Mucosa of descending colon (tissue), 3 donors: ENCODE measurements around the gene PBX1. TPM values are rescaled to one million over a fixed set of nuclear protein-coding genes. Genes with fewer than 3 reads are reported as not detected.

ENCODE experiments used
- ATAC-seq: fragments of 200-7000 bp; cut with Tn5 transposase; one replicate; pipeline ENCODE4 v1.9.1; 2020; ENCODE audit warnings: mild to moderate bottlenecking, moderate library complexity
- DNase-seq, 3 donors: peaks; one replicate each; pipeline ENCODE4 v3.0.0-alpha.2; 2020
- H3K36me3 ChIP-seq: fragments of 200-600 bp; one replicate; pipeline ENCODE4 v1.8.0; 2021; ENCODE audit warnings: low read depth, mild to moderate bottlenecking
- H3K4me1 ChIP-seq: fragments of 200-600 bp; one replicate; pipeline ENCODE4 v1.8.0; 2021; ENCODE audit warnings: low read depth, mild to moderate bottlenecking
- H3K4me3 ChIP-seq: fragments of 200-600 bp; one replicate; pipeline ENCODE4 v1.8.0; 2021; ENCODE audit warnings: mild to moderate bottlenecking
- H3K9me3 ChIP-seq: fragments of 200-600 bp; one replicate; pipeline ENCODE4 v1.8.0; 2021; ENCODE audit warnings: mild to moderate bottlenecking
- CTCF ChIP-seq: fragments of 200-600 bp; IDR thresholded peaks from one replicate; pipeline ENCODE4 v1.8.0; 2022; ENCODE audit warnings: antibody characterized with exemption, mild to moderate bottlenecking
- intact Hi-C, 2 donors: fragments of 100-400 bp; cut with DNase I in 1 of 2; cut with micrococcal nuclease in 1 of 2; formaldehyde crosslinking; loops; one replicate each; pipeline versions ENCODE4 v1.11.0 to v1.11.1; 2022; cut with DNase I, micrococcal nuclease
- total RNA-seq, 3 donors: library from RNA; stranded (reverse); fragmentation: NEBNext Ultra II Directional in 2 of 3; extraction: Animal tissue kit (Norgen Biotek cat#: 25700) in 2 of 3; gene quantifications; one replicate each; pipeline versions ENCODE4 v1.2.1 to v1.2.4, GENCODE V29; 2021 to 2023
- donor health status: DM: no; HTN: no; CAD: no; lungs with moderate emphysema.
- donor health status: DM: no; HTN: no; CAD: no.
- donor health status: DM: no; HTN: yes; CAD: no.

Gene PBX1
- total RNA-seq, 3 donors from 2014 or later: 52.6 to 182 (median 82.8) TPM

DNA sequence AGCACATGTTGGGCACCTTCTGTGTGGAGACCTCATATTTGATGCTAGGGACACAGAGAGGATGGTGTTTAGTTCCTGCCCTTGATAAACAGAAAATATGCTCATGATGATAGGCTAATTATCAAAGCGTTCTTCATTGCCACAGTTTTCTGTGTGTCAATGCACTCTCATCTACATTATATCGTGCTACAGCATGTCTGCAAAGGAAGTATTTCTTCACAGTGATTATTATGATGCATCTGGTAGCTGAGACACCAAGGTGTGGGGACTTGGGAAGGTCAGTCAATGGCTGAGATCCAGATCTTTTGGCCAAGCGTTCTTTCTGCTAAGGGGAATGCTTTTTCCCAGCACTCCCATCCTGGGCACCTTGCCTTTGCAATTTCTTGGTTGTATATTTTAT is 321.2 kb downstream of the PBX1 start:
- H3K9me3 ChIP-seq: no peaks in the 10 kb centered on the region
- no peak overlapping the region for H3K4me3 ChIP-seq
- no peak for ATAC-seq
- no peaks in the 10 kb centered on the region for H3K36me3 ChIP-seq
- no peaks in the 10 kb centered on the region for H3K4me1 ChIP-seq
- TF ChIP-seq CTCF: no peak
- DNase-seq: no peak
- intact Hi-C loops: no loop called here

DNA sequence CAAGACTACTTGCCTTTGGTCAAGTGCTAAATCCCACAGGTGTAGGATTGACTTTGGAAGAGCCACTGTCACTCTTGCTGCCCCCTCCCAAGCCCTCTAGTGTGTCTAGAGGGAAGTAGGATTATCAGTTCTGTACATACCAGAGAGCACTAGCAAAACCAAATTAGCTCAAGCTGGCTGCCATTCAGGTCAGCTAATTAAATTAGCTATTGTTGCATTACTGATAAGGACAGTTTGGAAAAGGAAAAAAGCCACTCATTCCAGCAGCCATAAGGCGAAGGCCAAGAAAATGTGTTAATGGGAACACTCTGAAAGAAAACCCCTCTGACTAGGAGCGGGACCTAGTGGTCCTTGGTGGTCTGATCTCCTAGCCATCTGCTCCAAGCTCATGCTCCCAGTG is 321.7 kb downstream of the PBX1 start:
- ATAC-seq: no peak
- no peak overlapping the region for H3K4me3 ChIP-seq
- H3K4me1 ChIP-seq: no peaks in the 10 kb centered on the region
- intact Hi-C loops: no loop called here
- no peaks in the 10 kb centered on the region for H3K9me3 ChIP-seq
- DNase-seq: no peak
- H3K36me3 ChIP-seq: no peaks in the 10 kb centered on the region
- TF ChIP-seq CTCF: no peak

DNA sequence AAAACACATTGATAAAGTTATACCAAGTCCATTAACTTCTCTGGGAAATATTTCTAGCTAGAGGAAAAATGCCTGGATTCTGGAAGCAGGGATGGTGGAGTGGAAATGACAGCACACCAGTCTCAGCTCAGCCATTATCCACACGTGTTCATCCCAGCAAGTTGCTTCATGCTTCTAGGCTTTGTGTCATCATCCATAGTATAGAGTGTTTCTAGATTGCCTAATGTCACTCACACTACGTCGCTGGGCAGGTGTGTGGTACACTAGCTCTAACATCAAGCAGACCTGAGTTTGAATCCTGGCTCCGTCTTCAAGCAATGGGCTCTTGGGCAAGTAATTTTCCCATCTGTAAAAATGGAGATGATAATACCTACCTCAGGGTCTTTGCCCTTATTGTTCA is 326.3 kb downstream of the PBX1 start:
- no peaks in the 10 kb centered on the region for H3K36me3 ChIP-seq
- TF ChIP-seq CTCF: no peak
- no peak overlapping the region for H3K4me3 ChIP-seq
- DNase-seq: no peak
- intact Hi-C loops: no loop called here
- no peak for ATAC-seq
- no peaks in the 10 kb centered on the region for H3K9me3 ChIP-seq
- H3K4me1 ChIP-seq: no peaks in the 10 kb centered on the region

- DNase-seq (no peak), ATAC-seq (no peak)
- no peaks in the 10 kb centered on the region for H3K36me3 ChIP-seq
- no peaks in the 10 kb centered on the region for H3K9me3 ChIP-seq
- no peaks in the 10 kb centered on the region for H3K4me1 ChIP-seq
- intact Hi-C loops: no loop called here
- no peak overlapping the region for H3K4me3 ChIP-seq
- no peak for TF ChIP-seq CTCF
Measured at GRCh38 chr1:164886101-164886500, 327.1 kb downstream of the PBX1 start.

DNA sequence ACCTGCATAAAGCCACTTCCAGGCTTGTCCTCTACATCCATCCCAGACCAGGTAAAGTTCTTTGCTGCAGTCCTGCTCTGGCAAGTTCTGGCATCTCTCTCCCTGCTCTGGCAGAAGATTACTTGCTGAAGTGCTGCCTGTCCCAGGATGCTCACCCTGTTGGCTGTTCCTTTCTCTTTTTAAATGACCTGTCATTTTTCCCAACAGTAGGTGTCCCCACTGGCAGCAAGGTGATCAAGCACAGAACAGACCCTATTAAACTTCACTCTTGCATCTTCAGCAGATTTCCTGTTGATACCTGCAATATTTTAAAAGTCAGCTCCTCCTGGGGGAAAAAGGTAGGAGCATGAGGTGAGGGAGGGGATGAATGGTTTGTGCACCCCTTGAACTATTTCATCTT is 332.6 kb downstream of the PBX1 start:
- no peak for TF ChIP-seq CTCF
- no peaks in the 10 kb centered on the region for H3K9me3 ChIP-seq
- H3K4me3 ChIP-seq: no peak overlapping the region
- no peaks in the 10 kb centered on the region for H3K36me3 ChIP-seq
- ATAC-seq (no peak), DNase-seq (no peak)
- H3K4me1 ChIP-seq: no peaks in the 10 kb centered on the region
- intact Hi-C loops: no loop called here
